HepG2 (cell line): ENCODE measurements around the gene CELSR2. TPM values are rescaled to one million over a fixed set of nuclear protein-coding genes. Genes with fewer than 3 reads are reported as not detected.

ENCODE experiments used
- CHCHD3 ChIP-seq: sonication (generic); formaldehyde crosslinking; IDR thresholded peaks from 2 replicates; pipeline ENCODE4 v1.8.0; 2022; ENCODE audit warnings: mild to moderate bottlenecking, missing genetic modification reagents, moderate library complexity
- FOXA1 ChIP-seq, 2 experiments: fragments of 450-650 bp in 1 of 2; sonication (generic) in 1 of 2; formaldehyde crosslinking in 1 of 2; IDR thresholded peaks; 2 replicates each; pipeline versions ENCODE4 v1.4.0 to v1.6.1; 2016 to 2020; ENCODE audit warnings: missing genetic modification reagents in 1 of 2
- GATAD2A ChIP-seq: IDR thresholded peaks from 2 replicates; pipeline ENCODE4 v1.6.1; 2016
- HDAC1 ChIP-seq: sonication (generic); formaldehyde crosslinking; IDR thresholded peaks from 2 replicates; pipeline ENCODE4 v1.5.1; 2020; ENCODE audit warnings: mild to moderate bottlenecking, missing genetic modification reagents
- HNF4G ChIP-seq, 2 experiments: sonication (generic) in 1 of 2; formaldehyde crosslinking in 1 of 2; IDR thresholded peaks; 2 replicates each; pipeline versions ENCODE4 v1.4.0 to v1.6.1; 2011 to 2020; ENCODE audit warnings: borderline replicate concordance in 2 of 2, low read depth in 2 of 2, mild to moderate bottlenecking in 2 of 2, low read length in 1 of 2, missing genetic modification reagents in 1 of 2, moderate library complexity in 1 of 2
- IRX3 ChIP-seq: sonication (generic); formaldehyde crosslinking; IDR thresholded peaks from 2 replicates; pipeline ENCODE4 v1.8.1; 2023; ENCODE audit warnings: mild to moderate bottlenecking, low read depth, missing genetic modification reagents, borderline replicate concordance
- ISL2 ChIP-seq: sonication (generic); formaldehyde crosslinking; IDR thresholded peaks from 2 replicates; pipeline ENCODE4 v1.5.0; 2020; ENCODE audit warnings: missing genetic modification reagents
- MAFG ChIP-seq: sonication (generic); formaldehyde crosslinking; IDR thresholded peaks from 2 replicates; pipeline ENCODE4 v1.5.1; 2020; ENCODE audit warnings: mild to moderate bottlenecking, missing genetic modification reagents
- NCOA1 ChIP-seq: sonication (generic); formaldehyde crosslinking; IDR thresholded peaks from 2 replicates; pipeline ENCODE4 v1.9.0; 2021; ENCODE audit warnings: missing genetic modification reagents
- NFYC ChIP-seq: IDR thresholded peaks from 2 replicates; pipeline ENCODE4 v1.6.1; 2016; ENCODE audit warnings: missing genetic modification reagents, missing compliant biosample characterization
- NR2F6 ChIP-seq, 2 experiments: IDR thresholded peaks; 2 replicates each; pipeline ENCODE4 v1.6.1; 2016; ENCODE audit warnings: antibody characterized with exemption in 1 of 2, mild to moderate bottlenecking in 1 of 2
- PHF20 ChIP-seq: sonication (generic); formaldehyde crosslinking; IDR thresholded peaks from 2 replicates; pipeline ENCODE4 v1.5.0; 2020; ENCODE audit warnings: mild to moderate bottlenecking, missing genetic modification reagents
- POLR2AphosphoS5 ChIP-seq: IDR thresholded peaks from 2 replicates; pipeline ENCODE4 v1.6.1; 2012; ENCODE audit warnings: low read depth, low read length
- PTBP1 ChIP-seq: fragments of 200-400 bp; formaldehyde crosslinking; IDR thresholded peaks from 2 replicates; pipeline ENCODE4 v1.6.1; 2018; ENCODE audit warnings: low read length, low read depth; ENCODE audit not compliant: poor library complexity, severe bottlenecking
- RARA ChIP-seq: IDR thresholded peaks from 2 replicates; pipeline ENCODE4 v1.6.1; 2016; ENCODE audit warnings: missing genetic modification reagents, missing compliant biosample characterization
- TEAD3 ChIP-seq: optimal IDR thresholded peaks from 2 replicates; pipeline ENCODE3; 2016; ENCODE audit warnings: borderline replicate concordance
- TSC22D2 ChIP-seq: sonication (generic); formaldehyde crosslinking; IDR thresholded peaks from 2 replicates; pipeline ENCODE4 v1.5.1; 2020; ENCODE audit warnings: missing genetic modification reagents, mild to moderate bottlenecking, borderline replicate concordance
- ZBTB21 ChIP-seq: sonication (generic); formaldehyde crosslinking; IDR thresholded peaks from 2 replicates; pipeline ENCODE4 v1.4.0; 2020; ENCODE audit warnings: missing genetic modification reagents
- ZBTB42 ChIP-seq: sonication (generic); formaldehyde crosslinking; IDR thresholded peaks from 2 replicates; pipeline ENCODE4 v1.5.0; 2020; ENCODE audit warnings: mild to moderate bottlenecking, missing genetic modification reagents
- ZFY ChIP-seq: sonication (generic); formaldehyde crosslinking; IDR thresholded peaks from 2 replicates; pipeline ENCODE4 v1.4.0; 2020; ENCODE audit warnings: missing genetic modification reagents
- ZNF432 ChIP-seq: sonication (generic); formaldehyde crosslinking; IDR thresholded peaks from 2 replicates; pipeline ENCODE4 v1.5.0; 2020; ENCODE audit warnings: missing genetic modification reagents, mild to moderate bottlenecking, borderline replicate concordance
- ZNF550 ChIP-seq: sonication (generic); formaldehyde crosslinking; IDR thresholded peaks from 2 replicates; pipeline ENCODE4 v1.4.0; 2020; ENCODE audit warnings: mild to moderate bottlenecking, missing genetic modification reagents, borderline replicate concordance
- ZNF644 ChIP-seq: IDR thresholded peaks from 2 replicates; pipeline ENCODE4 v1.6.1; 2016; ENCODE audit warnings: low read depth
- ZNF660 ChIP-seq: sonication (generic); formaldehyde crosslinking; IDR thresholded peaks from 2 replicates; pipeline ENCODE4 v1.5.1; 2020; ENCODE audit warnings: mild to moderate bottlenecking, low read depth, missing genetic modification reagents, borderline replicate concordance
- ZNF883 ChIP-seq: sonication (generic); formaldehyde crosslinking; IDR thresholded peaks from 2 replicates; pipeline ENCODE4 v1.5.1; 2020; ENCODE audit warnings: mild to moderate bottlenecking, missing genetic modification reagents; ENCODE audit errors: not compliant biosample characterization
- polyA plus RNA-seq, 8 experiments: library from polyadenylated mRNA; depleted of rRNA in 3 of 8; stranded (reverse) in 7 of 8; unstranded in 1 of 8; fragments of >200 nt; fragmentation: Illumina TruSeq in 4 of 8; extraction: Trizol in 4 of 8; gene quantifications; 2 replicates each; pipeline versions ENCODE4 v1.2.1 to v1.2.3, GENCODE V29; 2011 to 2016; ENCODE audit warnings: low read depth in 4 of 8, missing spikeins in 1 of 8, mixed read lengths in 1 of 8; ENCODE audit not compliant: insufficient read depth in 1 of 8
- total RNA-seq, 5 experiments: library from RNA; depleted of rRNA; stranded (reverse); fragments of >200 nt; fragmentation: Illumina TruSeq; extraction: Trizol; gene quantifications; 2 replicates each; pipeline ENCODE4 v1.2.3, GENCODE V29; 2016; ENCODE audit warnings: low read depth in 1 of 5
- TF ChIP-seq, protein P1 (sequence below): sonication (generic); formaldehyde crosslinking; IDR thresholded peaks from 2 replicates; pipeline ENCODE4 v1.5.1; 2020; ENCODE audit warnings: missing genetic modification reagents, mild to moderate bottlenecking, borderline replicate concordance
- TF ChIP-seq, protein P2 (sequence below): sonication (generic); formaldehyde crosslinking; IDR thresholded peaks from 2 replicates; pipeline ENCODE4 v1.4.0; 2020; ENCODE audit warnings: mild to moderate bottlenecking, missing genetic modification reagents
- TF ChIP-seq, protein P3 (sequence below): sonication (generic); formaldehyde crosslinking; IDR thresholded peaks from 2 replicates; pipeline ENCODE4 v1.5.1; 2020; ENCODE audit warnings: missing genetic modification reagents, mild to moderate bottlenecking, borderline replicate concordance

The CELSR2 gene
- total and polyA plus RNA-seq, 2 of the 13 experiments (the other 11 are each of a cell fraction or from before 2014, with no cell fraction given) = 4.0 to 6.6 TPM

DNA sequence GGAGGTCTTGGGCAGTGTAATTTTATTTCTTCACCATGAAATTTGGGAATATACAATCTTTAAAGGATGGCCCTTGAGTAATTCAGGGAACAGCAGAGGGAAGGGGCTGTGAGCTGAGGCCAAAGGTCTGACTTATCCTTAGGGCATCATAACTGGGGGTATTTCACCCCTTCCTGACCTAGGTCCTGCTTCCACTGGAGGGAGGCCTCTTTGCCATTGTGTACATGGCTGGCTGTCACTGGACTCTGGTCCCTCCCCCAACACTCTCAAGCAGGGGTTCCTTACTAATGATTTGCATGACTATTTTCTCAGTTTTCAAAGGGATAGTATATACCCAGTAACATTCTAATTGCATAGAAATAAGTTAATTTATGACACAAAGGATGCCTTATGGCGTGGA is 40.8 kb downstream of the CELSR2 start (continued):
- TF ChIP-seq ISL2 (CRISPR knock-in tag) (no peak), NFYC (no peak), HDAC1 (CRISPR knock-in tag) (no peak), IRX3 (no peak), ZNF644 (CRISPR knock-in tag) (0 out of 2 replicates have a peak, but pooled peaks have one; percentile 38), ZNF883 (CRISPR knock-in tag) (no peak), POLR2AphosphoS5 (no peak), ZNF432 (CRISPR knock-in tag) (no peak), RARA (peak; percentile 57), ZNF550 (CRISPR knock-in tag) (no peak), PTBP1 (no peak), ZNF660 (no peak), GATAD2A (CRISPR knock-in tag) (0 out of 2 replicates have a peak, but pooled peaks have one; percentile 23), NCOA1 (CRISPR knock-in tag) (no peak), ZBTB42 (CRISPR knock-in tag) (no peak), FOXA1 (IDR thresholded peaks at IDR 0.05) (no peak), FOXA1 (CRISPR knock-in tag; IDR thresholded peaks at IDR 0.05) (0 out of 2 replicates have a peak, but pooled peaks have one; percentile 40), CHCHD3 (CRISPR knock-in tag) (no peak), HNF4G (IDR thresholded peaks at IDR 0.05; ENCODE audit: borderline replicate concordance, low read depth, low read length) (peak; percentile 17; the same call in 1 of the 2 replicates), HNF4G (CRISPR knock-in tag; IDR thresholded peaks at IDR 0.05; ENCODE audit: borderline replicate concordance, low read depth) (no peak), PHF20 (CRISPR knock-in tag) (no peak), ZBTB21 (CRISPR knock-in tag) (no peak), NR2F6 (IDR thresholded peaks at IDR 0.05) (no peak), NR2F6 (CRISPR knock-in tag; IDR thresholded peaks at IDR 0.05) (0 out of 2 replicates have a peak, but pooled peaks have one; percentile 12), ZFY (CRISPR knock-in tag) (no peak), TEAD3 (CRISPR knock-in tag) (peak; percentile 36), TSC22D2 (CRISPR knock-in tag) (no peak), MAFG (CRISPR knock-in tag) (no peak)
- TF ChIP-seq, protein P1, sequence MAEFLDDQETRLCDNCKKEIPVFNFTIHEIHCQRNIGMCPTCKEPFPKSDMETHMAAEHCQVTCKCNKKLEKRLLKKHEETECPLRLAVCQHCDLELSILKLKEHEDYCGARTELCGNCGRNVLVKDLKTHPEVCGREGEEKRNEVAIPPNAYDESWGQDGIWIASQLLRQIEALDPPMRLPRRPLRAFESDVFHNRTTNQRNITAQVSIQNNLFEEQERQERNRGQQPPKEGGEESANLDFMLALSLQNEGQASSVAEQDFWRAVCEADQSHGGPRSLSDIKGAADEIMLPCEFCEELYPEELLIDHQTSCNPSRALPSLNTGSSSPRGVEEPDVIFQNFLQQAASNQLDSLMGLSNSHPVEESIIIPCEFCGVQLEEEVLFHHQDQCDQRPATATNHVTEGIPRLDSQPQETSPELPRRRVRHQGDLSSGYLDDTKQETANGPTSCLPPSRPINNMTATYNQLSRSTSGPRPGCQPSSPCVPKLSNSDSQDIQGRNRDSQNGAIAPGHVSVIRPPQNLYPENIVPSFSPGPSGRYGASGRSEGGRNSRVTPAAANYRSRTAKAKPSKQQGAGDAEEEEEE (CRISPR knock-in tag) = no peak
- TF ChIP-seq, protein P2, sequence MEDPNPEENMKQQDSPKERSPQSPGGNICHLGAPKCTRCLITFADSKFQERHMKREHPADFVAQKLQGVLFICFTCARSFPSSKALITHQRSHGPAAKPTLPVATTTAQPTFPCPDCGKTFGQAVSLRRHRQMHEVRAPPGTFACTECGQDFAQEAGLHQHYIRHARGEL (CRISPR knock-in tag) = no peak
- TF ChIP-seq, protein P3, sequence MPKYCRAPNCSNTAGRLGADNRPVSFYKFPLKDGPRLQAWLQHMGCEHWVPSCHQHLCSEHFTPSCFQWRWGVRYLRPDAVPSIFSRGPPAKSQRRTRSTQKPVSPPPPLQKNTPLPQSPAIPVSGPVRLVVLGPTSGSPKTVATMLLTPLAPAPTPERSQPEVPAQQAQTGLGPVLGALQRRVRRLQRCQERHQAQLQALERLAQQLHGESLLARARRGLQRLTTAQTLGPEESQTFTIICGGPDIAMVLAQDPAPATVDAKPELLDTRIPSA = no peak
